Stimulated activated CD8-positive, alpha-beta memory T cell treated with anti-CD3 and anti-CD28 coated beads, Interleukin-7, amount 100 ng/mL, for 1 hour (primary cell): ENCODE results near the gene IRS2.

ENCODE experiments used
- DNase-seq, 2 donors: peaks; one replicate each; pipeline ENCODE4 v3.0.0-alpha.2; 2020; ENCODE audit warnings: low read depth in 2 of 2

Gene IRS2

GRCh38 chr13:109706015-109706715 is 80.2 kb downstream of the IRS2 start:
- no peak for DNase-seq

DNA sequence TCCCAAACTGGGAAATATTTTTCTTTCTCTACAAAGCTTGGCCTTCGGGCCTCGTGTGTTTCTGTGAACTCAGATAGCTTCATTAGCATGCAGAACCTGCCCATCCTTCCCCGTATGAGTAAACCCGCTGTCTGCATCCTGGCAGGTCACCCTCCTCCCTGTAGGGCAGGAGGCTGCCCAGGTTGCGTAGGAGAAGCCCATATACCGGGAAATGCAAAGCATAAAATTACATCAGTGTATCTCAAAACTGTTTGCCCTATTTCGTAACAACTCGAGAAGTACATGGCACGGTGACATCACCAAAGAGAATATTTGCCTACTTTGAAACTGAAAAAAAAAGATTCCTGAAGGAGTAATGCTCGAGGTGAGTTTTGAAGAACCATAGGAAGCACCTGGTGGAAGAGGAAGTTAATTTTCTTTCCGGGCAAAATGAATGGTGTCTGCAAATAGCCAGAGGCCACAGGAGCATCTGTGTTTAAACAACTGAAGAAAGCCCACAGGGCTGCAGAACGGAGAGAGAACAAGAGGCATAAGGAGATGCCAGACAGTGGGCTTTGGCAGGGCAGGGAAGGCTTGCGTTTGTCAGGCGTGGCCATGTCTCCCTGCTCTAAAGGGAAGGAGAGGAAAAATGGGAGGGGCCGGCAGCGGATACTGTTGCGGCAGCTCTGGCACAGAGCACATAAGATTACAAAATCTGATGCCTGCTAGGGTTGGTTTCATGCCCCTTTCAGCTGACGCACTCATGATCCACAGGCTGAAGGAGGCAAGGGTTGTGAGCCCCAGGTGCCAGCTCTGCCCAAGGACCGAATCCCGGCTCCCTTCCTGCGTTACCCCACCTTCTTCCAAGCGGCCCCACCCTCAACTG is 81.4 kb downstream of the IRS2 start:
- no peak for DNase-seq

DNA sequence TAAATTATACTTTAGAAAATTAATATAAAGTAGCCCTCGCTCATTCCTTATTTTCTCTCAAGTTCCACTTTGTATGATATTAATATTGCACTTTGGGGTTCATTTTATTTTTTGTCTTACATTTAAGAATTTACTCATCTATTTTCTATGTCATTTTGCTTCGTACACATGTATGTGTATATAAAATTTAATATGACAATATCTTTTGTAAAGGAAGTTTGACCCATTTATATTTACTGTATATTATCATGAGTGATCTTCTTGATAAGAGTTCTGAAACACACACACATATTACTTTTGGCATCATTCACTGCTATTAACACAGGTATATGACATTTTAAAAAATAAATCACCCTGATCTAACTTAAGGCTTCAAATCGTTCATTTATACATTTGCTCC is 83.1 kb downstream of the IRS2 start:
- no peak for DNase-seq
